ENCODE measurements around the gene TSPOAP1. TPM values are rescaled to one million over a fixed set of nuclear protein-coding genes. Genes with fewer than 3 reads are reported as not detected.

TSPOAP1 gene
- total RNA-seq: 7.1 TPM

- Histone ChIP-seq H3K4me1 (peaks cover 22% of the 10 kb centered on the region), H3K27me3 (no peaks in the 10 kb centered on the region), H3K27ac (no peak within 1 kb of the TSS), H3K4me3 (peak within 1 kb of the TSS; percentile 12 to 14), H3K9me3 (no peaks in the 10 kb centered on the region), H3K36me3 (no peaks in the 10 kb centered on the region)
- TF ChIP-seq CTCF (IDR thresholded peaks at IDR 0.05): no peak
- no peak for TF ChIP-seq POLR2AphosphoS5 (IDR thresholded peaks at IDR 0.05; ENCODE audit: insufficient read depth in 1 of 2, low read depth in 1 of 2)
- TF ChIP-seq POLR2A (IDR thresholded peaks at IDR 0.05): no peak
- intact Hi-C loops (cut with DNase I): no loop called here
- DNase-seq (ENCODE audit: extremely low spot score in 2 of 2): no peak
These were observed at the start of gene TSPOAP1 for GRCh38 chr17:58328195-58329034. TSPOAP1 (minus strand) TSS chr17:58328795; CDS start chr17:58327920, 875 bp downstream.

GRCh38 chr17:58377661-58378060 lies 49.1 kb upstream of the TSPOAP1 start:
- H3K36me3 ChIP-seq: no peaks in the 10 kb centered on the region
- no peak for TF ChIP-seq CTCF (IDR thresholded peaks at IDR 0.05)
- no peak for TF ChIP-seq POLR2A (IDR thresholded peaks at IDR 0.05)
- TF ChIP-seq POLR2AphosphoS5 (IDR thresholded peaks at IDR 0.05; ENCODE audit: insufficient read depth in 1 of 2, low read depth in 1 of 2): no peak
- no peak overlapping the region for H3K4me3 ChIP-seq
- peaks cover 13% of the 10 kb centered on the region for H3K4me1 ChIP-seq
- H3K27me3 ChIP-seq: no peaks in the 10 kb centered on the region
- no peak for DNase-seq (ENCODE audit: extremely low spot score in 2 of 2)
- H3K9me3 ChIP-seq: no peaks in the 10 kb centered on the region
- no peak overlapping the region for H3K27ac ChIP-seq
- intact Hi-C loops (cut with DNase I): no loop called here

GRCh38 chr17:58377093-58377601 lies 48.6 kb upstream of the TSPOAP1 start:
- no peak overlapping the region for H3K27ac ChIP-seq
- H3K9me3 ChIP-seq: no peaks in the 10 kb centered on the region
- no peak overlapping the region for H3K4me3 ChIP-seq
- H3K27me3 ChIP-seq: no peaks in the 10 kb centered on the region
- no peaks in the 10 kb centered on the region for H3K36me3 ChIP-seq
- TF ChIP-seq CTCF (IDR thresholded peaks at IDR 0.05) (no peak), POLR2AphosphoS5 (IDR thresholded peaks at IDR 0.05; ENCODE audit: insufficient read depth in 1 of 2, low read depth in 1 of 2) (peak in 1 of 2 donors; percentile 43)
- intact Hi-C loops (cut with DNase I): no loop called here
- DNase-seq (ENCODE audit: extremely low spot score in 2 of 2): no peak
- H3K4me1 ChIP-seq: peaks cover 9% of the 10 kb centered on the region

- intact Hi-C loops (cut with DNase I): no loop called here
- TF ChIP-seq POLR2A (IDR thresholded peaks at IDR 0.05): no peak
- TF ChIP-seq POLR2AphosphoS5 (IDR thresholded peaks at IDR 0.05; ENCODE audit: insufficient read depth in 1 of 2, low read depth in 1 of 2): no peak
- TF ChIP-seq CTCF (IDR thresholded peaks at IDR 0.05): no peak
- Histone ChIP-seq H3K27me3 (no peaks in the 10 kb centered on the region), H3K4me1 (peaks cover 3% of the 10 kb centered on the region), H3K36me3 (no peaks in the 10 kb centered on the region), H3K27ac (no peak overlapping the region), H3K4me3 (no peak overlapping the region), H3K9me3 (no peaks in the 10 kb centered on the region)
- DNase-seq (ENCODE audit: extremely low spot score in 2 of 2): no peak
These were observed 47.9 kb upstream of the TSPOAP1 start for GRCh38 chr17:58376472-58377000.

GRCh38 chr17:58375811-58376210 lies 47.2 kb upstream of the TSPOAP1 start:
- Histone ChIP-seq H3K4me1 (no peaks in the 10 kb centered on the region), H3K27ac (no peak overlapping the region), H3K4me3 (no peak overlapping the region), H3K9me3 (no peaks in the 10 kb centered on the region), H3K36me3 (no peaks in the 10 kb centered on the region), H3K27me3 (no peaks in the 10 kb centered on the region)
- TF ChIP-seq CTCF (IDR thresholded peaks at IDR 0.05) (no peak), POLR2A (IDR thresholded peaks at IDR 0.05) (no peak), POLR2AphosphoS5 (IDR thresholded peaks at IDR 0.05; ENCODE audit: insufficient read depth in 1 of 2, low read depth in 1 of 2) (no peak)
- peak in 1 of 2 donors; percentile 56 for DNase-seq (ENCODE audit: extremely low spot score in 2 of 2)
- intact Hi-C loops (cut with DNase I): no loop called here
